Osteoblast (primary cell): ENCODE results near the gene KRTAP6-1. TPM values are rescaled to one million over a fixed set of nuclear protein-coding genes. Genes with fewer than 3 reads are reported as not detected.

Experiments
- DNase-seq: peaks from one replicate; pipeline ENCODE4 v3.0.0; 2011; ENCODE audit warnings: low spot score, mixed read lengths; ENCODE audit not compliant: insufficient read length; ENCODE audit errors: missing footprints
- H2AFZ ChIP-seq: 2 replicates; pipeline ENCODE4 v1.6.0; 2011; ENCODE audit warnings: mild to moderate bottlenecking, low read length
- H3K27ac ChIP-seq: 2 replicates; pipeline ENCODE4 v1.5.1; 2011; ENCODE audit warnings: mild to moderate bottlenecking, low read depth, low read length, moderate library complexity
- H3K27me3 ChIP-seq: 2 replicates; pipeline ENCODE4 v1.6.0; 2012; ENCODE audit warnings: mild to moderate bottlenecking, control low read depth, inconsistent platforms, low read length, moderate library complexity; ENCODE audit not compliant: insufficient read depth
- H3K36me3 ChIP-seq: 2 replicates; pipeline ENCODE4 v1.5.1; 2011; ENCODE audit warnings: mild to moderate bottlenecking, low read length, control low read depth, moderate library complexity; ENCODE audit not compliant: insufficient read depth
- H3K4me1 ChIP-seq: 2 replicates; pipeline ENCODE4 v1.5.1; 2011; ENCODE audit warnings: mild to moderate bottlenecking, low read length, control low read depth, moderate library complexity; ENCODE audit not compliant: insufficient read depth
- H3K4me2 ChIP-seq: 2 replicates; pipeline ENCODE4 v1.6.0; 2011; ENCODE audit warnings: mild to moderate bottlenecking, low read length; ENCODE audit not compliant: insufficient read depth
- H3K4me3 ChIP-seq: fragments of 200-600 bp; sonication (generic); 3 replicates; pipeline ENCODE4 v1.5.1; 2012; ENCODE audit warnings: mild to moderate bottlenecking, low read length, inconsistent platforms; ENCODE audit not compliant: insufficient read depth
- H3K79me2 ChIP-seq: 2 replicates; pipeline ENCODE4 v1.6.0; 2012; ENCODE audit warnings: mild to moderate bottlenecking, low read length, control low read depth, inconsistent platforms; ENCODE audit not compliant: insufficient read depth
- H3K9me3 ChIP-seq: 2 replicates; pipeline ENCODE4 v1.5.1; 2011; ENCODE audit warnings: low read depth, low read length, control low read depth
- H4K20me1 ChIP-seq: 2 replicates; pipeline ENCODE4 v1.6.0; 2012; ENCODE audit warnings: mild to moderate bottlenecking, low read length, control low read depth; ENCODE audit not compliant: insufficient read depth
- CTCF ChIP-seq: IDR thresholded peaks from 2 replicates; pipeline ENCODE4 v1.5.1; 2011; ENCODE audit warnings: mild to moderate bottlenecking, low read depth, low read length, moderate library complexity; ENCODE audit errors: extremely low read depth
- total RNA-seq: library from RNA; depleted of rRNA; stranded (reverse); fragments of >200 nt; gene quantifications from 2 replicates; pipeline ENCODE4 v1.2.3, GENCODE V29; 2012

Gene KRTAP6-1
- total RNA-seq, 1 donor: not detected

DNA sequence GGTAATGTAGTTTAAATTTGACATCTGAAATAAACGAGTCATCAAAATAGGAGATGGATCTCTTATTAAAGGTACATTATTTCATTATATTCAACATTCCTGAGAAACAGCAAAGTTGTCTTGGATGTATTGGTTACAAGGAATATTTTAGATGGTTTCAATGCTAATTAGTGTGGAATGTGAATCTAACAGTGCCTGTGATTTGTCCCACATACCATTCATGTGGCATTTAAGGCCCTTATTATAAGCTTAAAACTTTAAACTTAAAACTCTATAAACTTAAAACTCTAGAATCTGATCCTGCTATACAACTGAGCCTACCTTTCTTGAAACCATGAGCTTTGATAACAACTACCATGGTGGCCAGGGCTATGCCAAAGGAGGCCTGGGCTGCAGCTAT is 12.9 kb downstream of the KRTAP6-1 start, which contains the start of gene KRTAP22-1:
Gene KRTAP22-1, plus strand, starts transcription at position 301 of the 400 bp plus-strand sequence.
- H2AFZ ChIP-seq: no peak within 1 kb of the TSS
- H3K4me3 ChIP-seq: no peak within 1 kb of the TSS
- H3K9me3 ChIP-seq: peaks cover 8% of the 10 kb centered on the region
- H3K27me3 ChIP-seq: no peaks in the 10 kb centered on the region
- no peak for DNase-seq
- H3K36me3 ChIP-seq: no peaks in the 10 kb centered on the region
- H3K4me2 ChIP-seq: no peak within 1 kb of the TSS
- no peaks in the 10 kb centered on the region for H3K4me1 ChIP-seq
- no peaks in the 10 kb centered on the region for H4K20me1 ChIP-seq
- no peak within 1 kb of the TSS for H3K27ac ChIP-seq
- H3K79me2 ChIP-seq: no peaks in the 10 kb centered on the region
- no peak for TF ChIP-seq CTCF

- no peaks in the 10 kb centered on the region for H3K27me3 ChIP-seq
- H3K4me2 ChIP-seq: no peak within 1 kb of the TSS
- H3K4me1 ChIP-seq: no peaks in the 10 kb centered on the region
- no peak for TF ChIP-seq CTCF
- no peaks in the 10 kb centered on the region for H3K79me2 ChIP-seq
- DNase-seq: no peak
- H3K36me3 ChIP-seq: no peaks in the 10 kb centered on the region
- H4K20me1 ChIP-seq: no peaks in the 10 kb centered on the region
- H3K27ac ChIP-seq: no peak within 1 kb of the TSS
- no peak within 1 kb of the TSS for H3K4me3 ChIP-seq
- no peak within 1 kb of the TSS for H2AFZ ChIP-seq
- H3K9me3 ChIP-seq: peaks cover 5% of the 10 kb centered on the region
These were observed 14.9 kb downstream of the KRTAP6-1 start, which contains the start of gene KRTAP6-2 for GRCh38 chr21:30598802-30599201. Gene KRTAP6-2 (minus strand): TSS chr21:30598902. CDS start chr21:30598874, 28 bp downstream.

GRCh38 chr21:30592140-30592539 is 21.6 kb downstream of the KRTAP6-1 start, which contains the start of gene KRTAP6-3:
Gene KRTAP6-3 (plus strand): TSS chr21:30592440. CDS start chr21:30592446, 6 bp downstream.
- H3K36me3 ChIP-seq: no peaks in the 10 kb centered on the region
- H3K79me2 ChIP-seq: no peaks in the 10 kb centered on the region
- no peaks in the 10 kb centered on the region for H4K20me1 ChIP-seq
- H3K4me1 ChIP-seq: no peaks in the 10 kb centered on the region
- no peak for TF ChIP-seq CTCF
- H3K27ac ChIP-seq: no peak within 1 kb of the TSS
- H3K4me2 ChIP-seq: no peak within 1 kb of the TSS
- no peak for DNase-seq
- no peaks in the 10 kb centered on the region for H3K9me3 ChIP-seq
- H3K27me3 ChIP-seq: no peaks in the 10 kb centered on the region
- no peak within 1 kb of the TSS for H3K4me3 ChIP-seq
- H2AFZ ChIP-seq: no peak within 1 kb of the TSS

DNA sequence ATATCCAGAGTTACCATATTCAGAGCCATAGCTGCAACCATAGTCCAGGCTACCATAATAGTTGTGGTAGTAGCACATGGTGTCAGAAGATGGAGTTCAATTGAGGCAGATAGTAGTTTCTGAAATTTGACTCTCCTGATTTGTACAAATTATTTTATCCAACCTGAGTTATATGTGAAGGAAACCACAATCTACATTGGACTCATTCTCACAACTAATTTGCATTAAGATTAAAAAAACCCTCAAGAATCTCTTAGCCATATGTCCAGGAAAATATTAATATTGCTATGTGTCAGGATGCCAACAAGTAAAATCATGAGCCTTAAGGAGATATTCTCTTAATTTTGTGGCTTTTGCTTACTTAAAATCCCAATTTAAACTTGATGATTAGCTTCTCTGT is 23.4 kb downstream of the KRTAP6-1 start, which contains the start of gene KRTAP22-2:
Gene KRTAP22-2, minus strand, starts transcription at position 101 of the 400 bp plus-strand sequence.
- Histone ChIP-seq H2AFZ (no peak within 1 kb of the TSS), H3K9me3 (no peaks in the 10 kb centered on the region), H3K79me2 (no peaks in the 10 kb centered on the region), H3K4me3 (no peak within 1 kb of the TSS), H3K27me3 (no peaks in the 10 kb centered on the region), H3K36me3 (no peaks in the 10 kb centered on the region), H3K27ac (no peak within 1 kb of the TSS), H4K20me1 (no peaks in the 10 kb centered on the region), H3K4me2 (no peak within 1 kb of the TSS), H3K4me1 (no peaks in the 10 kb centered on the region)
- no peak for TF ChIP-seq CTCF
- DNase-seq: no peak
